SK-N-SH (cell line): ENCODE data around the gene LOXL4. TPM values are rescaled to one million over a fixed set of nuclear protein-coding genes. Genes with fewer than 3 reads are reported as not detected.

Experiments used
- CTCF ChIA-PET: fragments of 300-600, 350-600 bp; formaldehyde crosslinking; extraction: SDS; loops from one replicate; lab custom pipeline; 2021; lab: Yijun Ruan, JAX
- POLR2A ChIA-PET: fragments of 350-600 bp; sonication (Branson Sonifier 250); formaldehyde crosslinking; extraction: SDS; loops from one replicate; lab custom pipeline; 2020; ENCODE audit warnings: antibody characterized with exemption, inconsistent platforms; lab: Yijun Ruan, JAX
- DNase-seq: peaks from one replicate; pipeline ENCODE4 v3.0.0; 2012
- H2AFZ ChIP-seq: fragments of 200-600 bp; sonication (generic); 2 replicates; pipeline ENCODE4 v1.8.1; 2016; ENCODE audit warnings: antibody characterized with exemption, mild to moderate bottlenecking, low read depth
- H3F3A ChIP-seq: fragments of 200-600 bp; sonication (generic); replicated peaks from 2 replicates; pipeline ENCODE3; 2016; ENCODE audit warnings: antibody characterized with exemption, mild to moderate bottlenecking; ENCODE audit not compliant: insufficient read depth
- H3K27ac ChIP-seq, 2 experiments: fragments of 200-500 bp in 1 of 2; fragments of 200-600 bp in 1 of 2; sonication (Bioruptor generic) in 1 of 2; sonication (generic), shearing (Covaris generic) in 1 of 2; 2 replicates each; pipeline versions ENCODE4 v1.5.1 to v1.6.1; 2014 to 2016; ENCODE audit warnings: low read depth in 2 of 2, inconsistent platforms in 1 of 2, low read length in 1 of 2, mild to moderate bottlenecking in 1 of 2, mixed read lengths in 1 of 2
- H3K27me3 ChIP-seq: fragments of 200-600 bp; sonication (generic), shearing (Covaris generic); 2 replicates; pipeline ENCODE4 v1.6.1; 2016; ENCODE audit warnings: mixed run types; ENCODE audit not compliant: insufficient read depth
- H3K36me3 ChIP-seq, 2 experiments: fragments of 200-500 bp in 1 of 2; fragments of 200-600 bp in 1 of 2; sonication (Bioruptor generic) in 1 of 2; sonication (generic) in 1 of 2; replicated peaks in 1 of 2; 2 replicates each; pipeline versions ENCODE3 to v1.5.1; 2014 to 2016; ENCODE audit warnings: low read length in 1 of 2, mild to moderate bottlenecking in 1 of 2; ENCODE audit not compliant: insufficient read depth in 2 of 2, control insufficient read depth in 1 of 2
- H3K4me1 ChIP-seq, 2 experiments: fragments of 200-500 bp in 1 of 2; fragments of 200-600 bp in 1 of 2; sonication (Bioruptor generic) in 1 of 2; sonication (generic), shearing (Covaris generic) in 1 of 2; 2 replicates each; pipeline versions ENCODE4 v1.5.1 to v1.6.1; 2014 to 2016; ENCODE audit warnings: low read depth in 1 of 2, low read length in 1 of 2, mixed run types in 1 of 2; ENCODE audit not compliant: insufficient read depth in 2 of 2, control insufficient read depth in 1 of 2
- H3K4me2 ChIP-seq: fragments of 200-600 bp; sonication (generic), shearing (Covaris generic); 2 replicates; pipeline ENCODE4 v1.6.1; 2017; ENCODE audit warnings: mixed run types
- H3K4me3 ChIP-seq, 2 experiments: fragments of 200-500 bp in 1 of 2; fragments of 200-600 bp in 1 of 2; sonication (Bioruptor generic) in 1 of 2; sonication (generic), shearing (Covaris generic) in 1 of 2; 2 replicates each; pipeline versions ENCODE4 v1.5.1 to v1.8.1; 2014 to 2016; ENCODE audit warnings: low read depth in 2 of 2, inconsistent platforms in 1 of 2, low read length in 1 of 2, mild to moderate bottlenecking in 1 of 2, mixed read lengths in 1 of 2, moderate library complexity in 1 of 2
- H3K79me2 ChIP-seq: fragments of 200-600 bp; sonication (generic); 2 replicates; pipeline ENCODE4 v1.8.1; 2017; ENCODE audit warnings: mild to moderate bottlenecking; ENCODE audit not compliant: insufficient read depth
- H3K9ac ChIP-seq: fragments of 200-600 bp; sonication (generic); 2 replicates; pipeline ENCODE4 v1.6.1; 2017; ENCODE audit warnings: mixed run types
- H3K9me2 ChIP-seq: fragments of 200-600 bp; sonication (generic); 2 replicates; pipeline ENCODE4 v1.6.1; 2017; ENCODE audit warnings: mixed run types
- H3K9me3 ChIP-seq: fragments of 200-600 bp; sonication (generic); 2 replicates; pipeline ENCODE4 v1.6.1; 2017; ENCODE audit warnings: mixed run types, mild to moderate bottlenecking, moderate library complexity
- H4K20me1 ChIP-seq: fragments of 200-600 bp; sonication (generic); 2 replicates; pipeline ENCODE4 v1.6.1; 2017; ENCODE audit warnings: mild to moderate bottlenecking, mixed run types; ENCODE audit not compliant: insufficient read depth
- CHD2 ChIP-seq: fragments of 150-350 bp; IDR thresholded peaks from 2 replicates; pipeline ENCODE4 v1.6.1; 2018; ENCODE audit warnings: low read length; ENCODE audit not compliant: partially characterized antibody
- ELF1 ChIP-seq: IDR thresholded peaks from 2 replicates; pipeline ENCODE4 v1.4.0; 2012
- EP300 ChIP-seq, 2 experiments: IDR thresholded peaks; 2 replicates each; pipeline versions ENCODE4 v1.4.0 to v1.6.1; 2012; ENCODE audit warnings: borderline replicate concordance in 1 of 2, low read depth in 1 of 2, low read length in 1 of 2
- EZH2phosphoT487 ChIP-seq: fragments of 200-600 bp; sonication (generic); IDR thresholded peaks from 2 replicates; pipeline ENCODE4 v1.6.1; 2017; ENCODE audit warnings: low read depth, mixed run types, mild to moderate bottlenecking, antibody characterized with exemption, moderate library complexity, borderline replicate concordance
- GABPA ChIP-seq: IDR thresholded peaks from 2 replicates; pipeline ENCODE4 v1.4.0; 2012; ENCODE audit warnings: low read depth, mild to moderate bottlenecking
- GATA2 ChIP-seq: sonication (generic); formaldehyde crosslinking; IDR thresholded peaks from 2 replicates; pipeline ENCODE4 v1.5.0; 2020; ENCODE audit warnings: mild to moderate bottlenecking, missing genetic modification reagents
- JUND ChIP-seq: IDR thresholded peaks from 2 replicates; pipeline ENCODE4 v1.4.0; 2012
- MEF2A ChIP-seq: IDR thresholded peaks from 2 replicates; pipeline ENCODE4 v1.4.0; 2012; ENCODE audit warnings: low read depth, borderline replicate concordance
- MXI1 ChIP-seq: IDR thresholded peaks from 2 replicates; pipeline ENCODE4 v1.6.1; 2012; ENCODE audit warnings: mild to moderate bottlenecking, low read depth, low read length, improper control_type of control experiment
- POLR2AphosphoS5 ChIP-seq: IDR thresholded peaks from 2 replicates; pipeline ENCODE4 v1.6.1; 2012; ENCODE audit warnings: low read depth, low read length
- RAD21 ChIP-seq: IDR thresholded peaks from 2 replicates; pipeline ENCODE4 v1.6.1; 2012; ENCODE audit warnings: mild to moderate bottlenecking, low read length
- RCOR1 ChIP-seq: fragments of 150-350 bp; IDR thresholded peaks from 2 replicates; pipeline ENCODE4 v1.6.1; 2017; ENCODE audit warnings: antibody characterized with exemption, low read length
- RFX5 ChIP-seq: IDR thresholded peaks from 2 replicates; pipeline ENCODE4 v1.6.1; 2012; ENCODE audit warnings: mild to moderate bottlenecking, improper control_type of control experiment, low read length
- SIN3A ChIP-seq: IDR thresholded peaks from 2 replicates; pipeline ENCODE4 v1.6.1; 2012; ENCODE audit warnings: low read depth, mild to moderate bottlenecking, low read length, moderate library complexity, borderline replicate concordance
- WGBS: methylation state at CpG from one replicate; pipeline ENCODE4 v1.1.6; 2017; ENCODE audit warnings: low lambda C conversion rate; 5-methylcytosine and 5-hydroxymethylcytosine counted together
- polyA plus RNA-seq, 3 experiments: library from polyadenylated mRNA; depleted of rRNA; stranded (reverse); fragments of >200 nt; gene quantifications; 2 replicates each; pipeline ENCODE4 v1.2.3, GENCODE V29; 2012
- TF ChIP-seq, protein P1 (sequence below): IDR thresholded peaks from 2 replicates; pipeline ENCODE4 v1.4.0; 2012; ENCODE audit warnings: low read depth, borderline replicate concordance
- TF ChIP-seq, protein P2 (sequence below): IDR thresholded peaks from 2 replicates; pipeline ENCODE4; 2012
- TF ChIP-seq, protein P3 (sequence below): fragments of 200-600 bp; sonication (generic); IDR thresholded peaks from 2 replicates; pipeline ENCODE4 v1.6.1; 2017; ENCODE audit warnings: antibody characterized with exemption, mild to moderate bottlenecking, moderate library complexity
- TF ChIP-seq, protein P4 (sequence below): IDR thresholded peaks from 2 replicates; pipeline ENCODE4 v1.6.1; 2012; ENCODE audit warnings: mild to moderate bottlenecking, low read depth, low read length, moderate library complexity
- TF ChIP-seq, protein P5 (sequence below): IDR thresholded peaks from 2 replicates; pipeline ENCODE4 v1.4.0; 2012; ENCODE audit warnings: low read depth, borderline replicate concordance
- TF ChIP-seq, protein P6 (sequence below): fragments of 150-350 bp; IDR thresholded peaks from 2 replicates; pipeline ENCODE4 v1.6.1; 2016; ENCODE audit warnings: mild to moderate bottlenecking, low read depth, low read length

LOXL4 gene
- polyA plus RNA-seq, 1 of the 3 experiments (the other 2 are of a cell fraction), result 1.7 TPM

DNA sequence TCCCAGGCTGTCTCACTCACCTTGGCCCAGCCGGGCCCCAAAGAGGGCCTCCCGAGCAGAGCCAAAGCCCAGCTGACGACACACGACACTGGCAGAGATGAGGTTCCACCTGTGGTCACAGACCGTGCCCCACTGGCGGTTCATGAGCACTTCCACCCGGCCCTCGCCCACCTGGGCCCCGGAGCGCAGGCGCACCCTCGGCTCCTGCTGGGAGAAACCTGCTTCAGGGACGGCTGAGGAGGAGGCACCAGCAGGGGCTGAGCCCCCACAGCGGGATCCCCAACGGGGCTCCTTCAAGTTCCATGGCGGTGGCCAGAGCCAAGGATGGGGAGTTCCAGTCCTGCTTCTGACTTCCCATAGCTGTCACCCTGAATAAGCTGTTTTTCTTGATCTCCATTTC lies 10.0 kb downstream of the LOXL4 start:
- Histone ChIP-seq H3K27ac (no peak overlapping the region), H4K20me1 (no peaks in the 10 kb centered on the region), H2AFZ (no peak overlapping the region), H3K9me3 (no peaks in the 10 kb centered on the region), H3F3A (no peaks in the 10 kb centered on the region), H3K36me3 (no peaks in the 10 kb centered on the region), H3K9ac (no peak overlapping the region), H3K9me2 (no peaks in the 10 kb centered on the region), H3K27me3 (no peaks in the 10 kb centered on the region), H3K4me3 (no peak overlapping the region), H3K4me2 (no peak overlapping the region), H3K79me2 (no peaks in the 10 kb centered on the region), H3K4me1 (peaks cover 0 to 21% of the 10 kb centered on the region in 2 experiments; a peak in 1 of 4 replicates)
- WGBS, result 100% methylated on average over 12 of the region's 16 CpGs
- ChIA-PET POLR2A (no interaction called here), CTCF (interaction anchor here (1.2 kb wide), 1 partner anchor 51 kb away, joined by 3 read pairs; no protein-coding TSS in a partner anchor)
- DNase-seq, result no peak
- no peak for TF ChIP-seq EP300 (IDR thresholded peaks at IDR 0.05; ENCODE audit: borderline replicate concordance in 1 of 2, low read depth in 1 of 2, low read length in 1 of 2)
- TF ChIP-seq MXI1, result no peak
- no peak for TF ChIP-seq SIN3A
- TF ChIP-seq RCOR1, result no peak
- TF ChIP-seq JUND, result no peak
- TF ChIP-seq, protein P1, sequence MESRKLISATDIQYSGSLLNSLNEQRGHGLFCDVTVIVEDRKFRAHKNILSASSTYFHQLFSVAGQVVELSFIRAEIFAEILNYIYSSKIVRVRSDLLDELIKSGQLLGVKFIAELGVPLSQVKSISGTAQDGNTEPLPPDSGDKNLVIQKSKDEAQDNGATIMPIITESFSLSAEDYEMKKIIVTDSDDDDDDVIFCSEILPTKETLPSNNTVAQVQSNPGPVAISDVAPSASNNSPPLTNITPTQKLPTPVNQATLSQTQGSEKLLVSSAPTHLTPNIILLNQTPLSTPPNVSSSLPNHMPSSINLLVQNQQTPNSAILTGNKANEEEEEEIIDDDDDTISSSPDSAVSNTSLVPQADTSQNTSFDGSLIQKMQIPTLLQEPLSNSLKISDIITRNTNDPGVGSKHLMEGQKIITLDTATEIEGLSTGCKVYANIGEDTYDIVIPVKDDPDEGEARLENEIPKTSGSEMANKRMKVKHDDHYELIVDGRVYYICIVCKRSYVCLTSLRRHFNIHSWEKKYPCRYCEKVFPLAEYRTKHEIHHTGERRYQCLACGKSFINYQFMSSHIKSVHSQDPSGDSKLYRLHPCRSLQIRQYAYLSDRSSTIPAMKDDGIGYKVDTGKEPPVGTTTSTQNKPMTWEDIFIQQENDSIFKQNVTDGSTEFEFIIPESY, result no peak
- TF ChIP-seq, protein P2, sequence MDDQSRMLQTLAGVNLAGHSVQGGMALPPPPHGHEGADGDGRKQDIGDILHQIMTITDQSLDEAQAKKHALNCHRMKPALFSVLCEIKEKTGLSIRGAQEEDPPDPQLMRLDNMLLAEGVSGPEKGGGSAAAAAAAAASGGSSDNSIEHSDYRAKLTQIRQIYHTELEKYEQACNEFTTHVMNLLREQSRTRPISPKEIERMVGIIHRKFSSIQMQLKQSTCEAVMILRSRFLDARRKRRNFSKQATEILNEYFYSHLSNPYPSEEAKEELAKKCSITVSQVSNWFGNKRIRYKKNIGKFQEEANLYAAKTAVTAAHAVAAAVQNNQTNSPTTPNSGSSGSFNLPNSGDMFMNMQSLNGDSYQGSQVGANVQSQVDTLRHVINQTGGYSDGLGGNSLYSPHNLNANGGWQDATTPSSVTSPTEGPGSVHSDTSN, result no peak
- no peak for TF ChIP-seq GABPA
- TF ChIP-seq, protein P3, sequence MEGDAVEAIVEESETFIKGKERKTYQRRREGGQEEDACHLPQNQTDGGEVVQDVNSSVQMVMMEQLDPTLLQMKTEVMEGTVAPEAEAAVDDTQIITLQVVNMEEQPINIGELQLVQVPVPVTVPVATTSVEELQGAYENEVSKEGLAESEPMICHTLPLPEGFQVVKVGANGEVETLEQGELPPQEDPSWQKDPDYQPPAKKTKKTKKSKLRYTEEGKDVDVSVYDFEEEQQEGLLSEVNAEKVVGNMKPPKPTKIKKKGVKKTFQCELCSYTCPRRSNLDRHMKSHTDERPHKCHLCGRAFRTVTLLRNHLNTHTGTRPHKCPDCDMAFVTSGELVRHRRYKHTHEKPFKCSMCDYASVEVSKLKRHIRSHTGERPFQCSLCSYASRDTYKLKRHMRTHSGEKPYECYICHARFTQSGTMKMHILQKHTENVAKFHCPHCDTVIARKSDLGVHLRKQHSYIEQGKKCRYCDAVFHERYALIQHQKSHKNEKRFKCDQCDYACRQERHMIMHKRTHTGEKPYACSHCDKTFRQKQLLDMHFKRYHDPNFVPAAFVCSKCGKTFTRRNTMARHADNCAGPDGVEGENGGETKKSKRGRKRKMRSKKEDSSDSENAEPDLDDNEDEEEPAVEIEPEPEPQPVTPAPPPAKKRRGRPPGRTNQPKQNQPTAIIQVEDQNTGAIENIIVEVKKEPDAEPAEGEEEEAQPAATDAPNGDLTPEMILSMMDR, result no peak
- TF ChIP-seq RFX5, result no peak
- no peak for TF ChIP-seq MEF2A
- TF ChIP-seq RAD21, result no peak
- TF ChIP-seq ELF1, result no peak
- TF ChIP-seq, protein P4, sequence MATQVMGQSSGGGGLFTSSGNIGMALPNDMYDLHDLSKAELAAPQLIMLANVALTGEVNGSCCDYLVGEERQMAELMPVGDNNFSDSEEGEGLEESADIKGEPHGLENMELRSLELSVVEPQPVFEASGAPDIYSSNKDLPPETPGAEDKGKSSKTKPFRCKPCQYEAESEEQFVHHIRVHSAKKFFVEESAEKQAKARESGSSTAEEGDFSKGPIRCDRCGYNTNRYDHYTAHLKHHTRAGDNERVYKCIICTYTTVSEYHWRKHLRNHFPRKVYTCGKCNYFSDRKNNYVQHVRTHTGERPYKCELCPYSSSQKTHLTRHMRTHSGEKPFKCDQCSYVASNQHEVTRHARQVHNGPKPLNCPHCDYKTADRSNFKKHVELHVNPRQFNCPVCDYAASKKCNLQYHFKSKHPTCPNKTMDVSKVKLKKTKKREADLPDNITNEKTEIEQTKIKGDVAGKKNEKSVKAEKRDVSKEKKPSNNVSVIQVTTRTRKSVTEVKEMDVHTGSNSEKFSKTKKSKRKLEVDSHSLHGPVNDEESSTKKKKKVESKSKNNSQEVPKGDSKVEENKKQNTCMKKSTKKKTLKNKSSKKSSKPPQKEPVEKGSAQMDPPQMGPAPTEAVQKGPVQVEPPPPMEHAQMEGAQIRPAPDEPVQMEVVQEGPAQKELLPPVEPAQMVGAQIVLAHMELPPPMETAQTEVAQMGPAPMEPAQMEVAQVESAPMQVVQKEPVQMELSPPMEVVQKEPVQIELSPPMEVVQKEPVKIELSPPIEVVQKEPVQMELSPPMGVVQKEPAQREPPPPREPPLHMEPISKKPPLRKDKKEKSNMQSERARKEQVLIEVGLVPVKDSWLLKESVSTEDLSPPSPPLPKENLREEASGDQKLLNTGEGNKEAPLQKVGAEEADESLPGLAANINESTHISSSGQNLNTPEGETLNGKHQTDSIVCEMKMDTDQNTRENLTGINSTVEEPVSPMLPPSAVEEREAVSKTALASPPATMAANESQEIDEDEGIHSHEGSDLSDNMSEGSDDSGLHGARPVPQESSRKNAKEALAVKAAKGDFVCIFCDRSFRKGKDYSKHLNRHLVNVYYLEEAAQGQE, result no peak
- TF ChIP-seq EZH2phosphoT487, result no peak
- no peak for TF ChIP-seq GATA2
- no peak for TF ChIP-seq POLR2AphosphoS5
- TF ChIP-seq, protein P5, sequence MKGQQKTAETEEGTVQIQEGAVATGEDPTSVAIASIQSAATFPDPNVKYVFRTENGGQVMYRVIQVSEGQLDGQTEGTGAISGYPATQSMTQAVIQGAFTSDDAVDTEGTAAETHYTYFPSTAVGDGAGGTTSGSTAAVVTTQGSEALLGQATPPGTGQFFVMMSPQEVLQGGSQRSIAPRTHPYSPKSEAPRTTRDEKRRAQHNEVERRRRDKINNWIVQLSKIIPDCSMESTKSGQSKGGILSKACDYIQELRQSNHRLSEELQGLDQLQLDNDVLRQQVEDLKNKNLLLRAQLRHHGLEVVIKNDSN, result no peak
- TF ChIP-seq, protein P6, sequence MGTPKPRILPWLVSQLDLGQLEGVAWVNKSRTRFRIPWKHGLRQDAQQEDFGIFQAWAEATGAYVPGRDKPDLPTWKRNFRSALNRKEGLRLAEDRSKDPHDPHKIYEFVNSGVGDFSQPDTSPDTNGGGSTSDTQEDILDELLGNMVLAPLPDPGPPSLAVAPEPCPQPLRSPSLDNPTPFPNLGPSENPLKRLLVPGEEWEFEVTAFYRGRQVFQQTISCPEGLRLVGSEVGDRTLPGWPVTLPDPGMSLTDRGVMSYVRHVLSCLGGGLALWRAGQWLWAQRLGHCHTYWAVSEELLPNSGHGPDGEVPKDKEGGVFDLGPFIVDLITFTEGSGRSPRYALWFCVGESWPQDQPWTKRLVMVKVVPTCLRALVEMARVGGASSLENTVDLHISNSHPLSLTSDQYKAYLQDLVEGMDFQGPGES, result no peak
- TF ChIP-seq CHD2, result no peak
